CD4-positive, CD25-positive, alpha-beta regulatory T cell (primary cell): ENCODE measurements around the gene BCAP31. TPM values are rescaled to one million over a fixed set of nuclear protein-coding genes. Genes with fewer than 3 reads are reported as not detected.
"Not testable (repeated sequence)": the region's sequence is repeated elsewhere in the genome, so short reads cannot be mapped to it uniquely, and the experiment has no call there.

Experiments used
- ATAC-seq, 2 donors: fragments of 150-1000 bp; cut with Tn5 transposase; one replicate each; pipeline ENCODE4 v1.10.0; 2021; ENCODE audit warnings: low read depth in 2 of 2, moderate number of reproducible peaks in 2 of 2, moderate library complexity in 1 of 2
- DNase-seq, 3 donors: peaks; one replicate each; pipeline versions ENCODE4 v3.0.0 to v3.0.0-alpha.2; 2012 to 2022; ENCODE audit warnings: mixed read lengths in 1 of 3
- H3K27ac ChIP-seq: one replicate; pipeline ENCODE4 v1.7.0; 2013; ENCODE audit warnings: mild to moderate bottlenecking, low read length; ENCODE audit not compliant: insufficient read depth, poor library complexity, severe bottlenecking
- H3K27me3 ChIP-seq: one replicate; pipeline ENCODE4 v1.7.0; 2013; ENCODE audit warnings: low read length; ENCODE audit not compliant: control insufficient read depth, insufficient read depth
- H3K36me3 ChIP-seq: one replicate; pipeline ENCODE4 v1.7.0; 2013; ENCODE audit warnings: mild to moderate bottlenecking, low read length, moderate library complexity; ENCODE audit not compliant: control insufficient read depth, insufficient read depth
- H3K4me1 ChIP-seq: 2 replicates; pipeline ENCODE4 v1.7.0; 2013; ENCODE audit warnings: mild to moderate bottlenecking, low read length; ENCODE audit not compliant: insufficient read depth, control insufficient read depth, poor library complexity, severe bottlenecking
- H3K4me3 ChIP-seq: one replicate; pipeline ENCODE4 v1.7.0; 2013; ENCODE audit warnings: low read depth, mild to moderate bottlenecking, low read length, moderate library complexity
- H3K9me3 ChIP-seq, 2 experiments: 1 replicate in 1 of 2; 2 replicates in 1 of 2; pipeline ENCODE4 v1.7.0; 2013; ENCODE audit warnings: low read length in 2 of 2, mild to moderate bottlenecking in 1 of 2, moderate library complexity in 1 of 2; ENCODE audit not compliant: control insufficient read depth in 2 of 2
- H3K27ac Mint-ChIP-seq, 3 donors: one replicate each; pipeline ENCODE4 v1.8.0; 2020 to 2022; ENCODE audit warnings: mild to moderate bottlenecking in 3 of 3, mixed read lengths in 3 of 3, moderate library complexity in 2 of 3
- H3K27me3 Mint-ChIP-seq: one replicate; pipeline ENCODE4 v1.8.0; 2022; ENCODE audit warnings: mild to moderate bottlenecking, mixed read lengths
- H3K36me3 Mint-ChIP-seq: one replicate; pipeline ENCODE4 v1.8.0; 2020; ENCODE audit warnings: mixed read lengths
- H3K4me1 Mint-ChIP-seq, 4 donors: one replicate each; pipeline ENCODE4 v1.8.0; 2020 to 2022; ENCODE audit warnings: mixed read lengths in 4 of 4, mild to moderate bottlenecking in 1 of 4
- H3K4me3 Mint-ChIP-seq, 4 donors: one replicate each; pipeline ENCODE4 v1.8.0; 2020 to 2022; ENCODE audit warnings: mild to moderate bottlenecking in 4 of 4, mixed read lengths in 4 of 4, moderate library complexity in 3 of 4
- H3K9me3 Mint-ChIP-seq, 7 donors: one replicate each; pipeline ENCODE4 v1.8.0; 2020 to 2022; ENCODE audit warnings: mixed read lengths in 7 of 7, mild to moderate bottlenecking in 3 of 7, moderate library complexity in 2 of 7
- polyA plus RNA-seq, 4 donors: library from polyadenylated mRNA; unstranded; fragments of 300-500 nt; fragmentation: Illumina TruSeq; gene quantifications; one replicate each; pipeline ENCODE4 v1.2.3, GENCODE V29; 2021
- total RNA-seq: library from RNA; stranded (reverse); gene quantifications from one replicate; pipeline ENCODE4 v1.2.3, GENCODE V29; 2022

BCAP31 gene
- total and polyA plus RNA-seq, 5 donors from 2014 or later, result 99.9 to 318 (median 269) TPM

GRCh38 chrX:153696986-153697722 lies 27.0 kb downstream of the BCAP31 start:
- H3K27ac ChIP-seq, H3K27me3 ChIP-seq, H3K4me1 ChIP-seq, H3K27me3 Mint-ChIP-seq, ATAC-seq, H3K4me3 Mint-ChIP-seq, H3K9me3 Mint-ChIP-seq, H3K4me3 ChIP-seq, H3K36me3 Mint-ChIP-seq, DNase-seq, H3K27ac Mint-ChIP-seq, H3K36me3 ChIP-seq, H3K4me1 Mint-ChIP-seq, H3K9me3 ChIP-seq: not testable (repeated sequence)

- ATAC-seq, DNase-seq, H3K4me3 ChIP-seq, H3K27me3 ChIP-seq, H3K27ac Mint-ChIP-seq, H3K9me3 Mint-ChIP-seq, H3K9me3 ChIP-seq, H3K36me3 ChIP-seq, H3K4me1 ChIP-seq, H3K27me3 Mint-ChIP-seq, H3K4me3 Mint-ChIP-seq, H3K4me1 Mint-ChIP-seq, H3K36me3 Mint-ChIP-seq, H3K27ac ChIP-seq: not testable (repeated sequence)
Measured at GRCh38 chrX:153696538-153696937, 27.6 kb downstream of the BCAP31 start.

DNA sequence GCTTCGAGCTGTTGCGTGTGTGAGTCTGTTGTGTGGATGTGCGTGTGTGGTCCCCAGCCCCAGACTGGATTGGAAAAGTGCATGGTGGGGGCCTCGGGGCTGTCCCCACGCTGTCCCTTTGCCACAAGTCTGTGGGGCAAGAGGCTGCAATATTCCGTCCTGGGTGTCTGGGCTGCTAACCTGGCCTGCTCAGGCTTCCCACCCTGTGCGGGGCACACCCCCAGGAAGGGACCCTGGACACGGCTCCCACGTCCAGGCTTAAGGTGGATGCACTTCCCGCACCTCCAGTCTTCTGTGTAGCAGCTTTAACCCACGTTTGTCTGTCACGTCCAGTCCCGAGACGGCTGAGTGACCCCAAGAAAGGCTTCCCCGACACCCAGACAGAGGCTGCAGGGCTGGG lies 28.1 kb downstream of the BCAP31 start:
- Mint-ChIP-seq H3K36me3 (peaks cover 9% of the 10 kb centered on the region), H3K4me3 (no peak overlapping the region), H3K9me3 (no peaks in the 10 kb centered on the region), H3K27me3 (peaks cover 2% of the 10 kb centered on the region), H3K4me1 (peaks cover 0 to 2% (median under 1%) of the 10 kb centered on the region in 4 donors), H3K27ac (peak overlapping the region in 1 of 3 donors; percentile 20)
- no peaks in the 10 kb centered on the region for H3K4me1 ChIP-seq
- no peak overlapping the region for H3K27ac ChIP-seq
- H3K36me3 ChIP-seq, result peaks cover 6% of the 10 kb centered on the region
- no peak overlapping the region for H3K4me3 ChIP-seq
- DNase-seq (no peak), ATAC-seq (no peak)
- no peaks in the 10 kb centered on the region for H3K27me3 ChIP-seq
- H3K9me3 ChIP-seq, result no peaks in the 10 kb centered on the region

GRCh38 chrX:153694687-153695270 lies 29.4 kb downstream of the BCAP31 start:
- H3K27me3 Mint-ChIP-seq, result peaks cover 7% of the 10 kb centered on the region
- H3K4me3 Mint-ChIP-seq, result no peak overlapping the region

GRCh38 chrX:153694256-153694655 lies 29.9 kb downstream of the BCAP31 start:
- not testable (repeated sequence) for H3K27me3 ChIP-seq, H3K4me1 Mint-ChIP-seq, H3K4me3 ChIP-seq, ATAC-seq, H3K9me3 ChIP-seq, H3K27me3 Mint-ChIP-seq, H3K4me1 ChIP-seq, H3K36me3 Mint-ChIP-seq, H3K4me3 Mint-ChIP-seq, DNase-seq, H3K9me3 Mint-ChIP-seq, H3K27ac ChIP-seq, H3K36me3 ChIP-seq, H3K27ac Mint-ChIP-seq

More at GRCh38 chrX:153694687-153695270, 29.4 kb downstream of the BCAP31 start:
- DNase-seq (no peak), ATAC-seq (no peak)
- Histone ChIP-seq H3K27ac (no peak overlapping the region), H3K4me1 (no peaks in the 10 kb centered on the region), H3K36me3 (peaks cover 2% of the 10 kb centered on the region), H3K4me3 (no peak overlapping the region), H3K27me3 (no peaks in the 10 kb centered on the region), H3K9me3 (no peaks in the 10 kb centered on the region)
- Mint-ChIP-seq H3K36me3 (peaks cover 9% of the 10 kb centered on the region), H3K9me3 (no peaks in the 10 kb centered on the region), H3K4me1 (peaks cover 0 to 2% (median under 1%) of the 10 kb centered on the region in 4 donors), H3K27ac (no peak overlapping the region)

DNA sequence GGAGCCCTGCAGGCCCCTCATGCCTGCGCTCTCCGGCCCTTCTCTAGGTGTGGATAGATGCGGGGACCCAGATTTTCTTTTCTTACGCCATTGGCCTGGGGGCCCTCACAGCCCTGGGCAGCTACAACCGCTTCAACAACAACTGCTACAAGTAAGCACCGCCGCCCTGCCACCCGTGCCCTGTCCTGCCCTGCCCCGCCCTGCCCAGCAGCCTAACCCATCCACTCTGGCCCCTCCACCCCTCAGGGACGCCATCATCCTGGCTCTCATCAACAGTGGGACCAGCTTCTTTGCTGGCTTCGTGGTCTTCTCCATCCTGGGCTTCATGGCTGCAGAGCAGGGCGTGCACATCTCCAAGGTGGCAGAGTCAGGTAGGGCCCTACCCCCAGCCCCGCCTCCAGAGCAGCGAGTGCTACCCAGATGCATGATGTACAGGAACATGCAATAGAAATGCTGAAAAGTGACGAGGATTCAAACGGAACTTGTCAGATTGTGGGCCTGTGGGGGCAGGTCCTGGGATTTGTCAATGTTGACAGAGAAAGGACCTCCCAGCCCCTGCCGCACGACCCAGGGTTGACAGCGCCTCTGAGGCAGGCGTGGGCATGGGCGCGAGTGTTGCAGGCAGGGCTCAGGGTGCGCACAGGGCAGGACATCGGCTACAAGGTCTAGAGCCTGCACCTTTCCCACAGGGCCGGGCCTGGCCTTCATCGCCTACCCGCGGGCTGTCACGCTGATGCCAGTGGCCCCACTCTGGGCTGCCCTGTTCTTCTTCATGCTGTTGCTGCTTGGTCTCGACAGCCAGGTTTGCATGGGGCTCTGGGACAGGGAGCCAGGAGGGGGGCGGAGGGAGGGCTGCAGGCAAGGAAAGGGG lies 30.7 kb downstream of the BCAP31 start:
- Histone ChIP-seq H3K36me3 (no peaks in the 10 kb centered on the region), H3K4me3 (no peak overlapping the region), H3K9me3 (no peaks in the 10 kb centered on the region), H3K4me1 (no peaks in the 10 kb centered on the region), H3K27ac (no peak overlapping the region), H3K27me3 (no peaks in the 10 kb centered on the region)
- H3K27me3 Mint-ChIP-seq, result peaks cover 8% of the 10 kb centered on the region
- no peak for ATAC-seq
- no peak overlapping the region for H3K27ac Mint-ChIP-seq
- peaks cover 9% of the 10 kb centered on the region for H3K36me3 Mint-ChIP-seq
- no peak for DNase-seq
- no peak overlapping the region for H3K4me3 Mint-ChIP-seq
- peaks cover 0 to 2% (median 0%) of the 10 kb centered on the region in 4 donors for H3K4me1 Mint-ChIP-seq
- H3K9me3 Mint-ChIP-seq, result no peaks in the 10 kb centered on the region

GRCh38 chrX:153692611-153693156 lies 31.5 kb downstream of the BCAP31 start:
- Mint-ChIP-seq H3K4me1 (peaks cover 0 to 2% (median 0%) of the 10 kb centered on the region in 4 donors), H3K9me3 (no peaks in the 10 kb centered on the region), H3K4me3 (no peak overlapping the region), H3K36me3 (peaks cover 5% of the 10 kb centered on the region), H3K27ac (no peak overlapping the region), H3K27me3 (peaks cover 8% of the 10 kb centered on the region)
- no peak for ATAC-seq
- DNase-seq, result no peak
- Histone ChIP-seq H3K27me3 (no peaks in the 10 kb centered on the region), H3K36me3 (no peaks in the 10 kb centered on the region), H3K9me3 (no peaks in the 10 kb centered on the region), H3K4me1 (no peaks in the 10 kb centered on the region), H3K4me3 (no peak overlapping the region), H3K27ac (no peak overlapping the region)
